Natural killer cell (primary cell): Measurements from ENCODE around the gene KSR1. TPM values are rescaled to one million over a fixed set of nuclear protein-coding genes. Genes with fewer than 3 reads are reported as not detected.

ENCODE experiments used
- ATAC-seq, 3 donors: fragments of 150-1000 bp in 2 of 3; fragments of 200-7000 bp in 1 of 3; cut with Tn5 transposase; 1 replicate in 1 of 3; 2 replicates in 2 of 3; pipeline ENCODE4 v1.10.0; 2021; ENCODE audit warnings: mild to moderate bottlenecking in 2 of 3, moderate library complexity in 2 of 3
- DNase-seq, 2 donors: peaks; one replicate each; pipeline versions ENCODE4 v3.0.0 to v3.0.0-alpha.2; 2013 to 2021; ENCODE audit warnings: mixed read lengths in 1 of 2
- H3K27ac ChIP-seq: one replicate; pipeline ENCODE4 v1.5.1; 2013; ENCODE audit warnings: mild to moderate bottlenecking, low read length
- H3K27me3 ChIP-seq: one replicate; pipeline ENCODE4 v1.6.1; 2013; ENCODE audit warnings: low read length; ENCODE audit not compliant: control insufficient read depth, insufficient read depth
- H3K36me3 ChIP-seq: one replicate; pipeline ENCODE4 v1.6.1; 2013; ENCODE audit warnings: low read length; ENCODE audit not compliant: control insufficient read depth, insufficient read depth
- H3K4me1 ChIP-seq: one replicate; pipeline ENCODE4 v1.6.1; 2013; ENCODE audit warnings: low read length; ENCODE audit not compliant: control insufficient read depth, insufficient read depth
- H3K4me3 ChIP-seq: one replicate; pipeline ENCODE4 v1.5.1; 2013; ENCODE audit warnings: low read length
- H3K9me3 ChIP-seq: one replicate; pipeline ENCODE4 v1.6.1; 2013; ENCODE audit warnings: low read length; ENCODE audit not compliant: control insufficient read depth, insufficient read depth
- H3K27ac Mint-ChIP-seq, 2 donors: one replicate each; pipeline ENCODE4 v1.8.0; 2022; ENCODE audit warnings: mild to moderate bottlenecking in 2 of 2, mixed read lengths in 2 of 2, moderate library complexity in 1 of 2
- H3K27me3 Mint-ChIP-seq, 2 donors: one replicate each; pipeline ENCODE4 v1.8.0; 2022; ENCODE audit warnings: low read depth in 2 of 2, mixed read lengths in 2 of 2
- H3K36me3 Mint-ChIP-seq: one replicate; pipeline ENCODE4 v1.8.0; 2022; ENCODE audit warnings: mixed read lengths
- H3K4me1 Mint-ChIP-seq, 2 donors: one replicate each; pipeline ENCODE4 v1.8.0; 2022; ENCODE audit warnings: mixed read lengths in 2 of 2
- H3K4me3 Mint-ChIP-seq: one replicate; pipeline ENCODE4 v1.8.0; 2022; ENCODE audit warnings: mild to moderate bottlenecking, moderate library complexity, mixed read lengths
- H3K9me3 Mint-ChIP-seq, 2 donors: one replicate each; pipeline ENCODE4 v1.8.0; 2022; ENCODE audit warnings: mixed read lengths in 2 of 2
- CTCF ChIP-seq: fragments of 200-600 bp; IDR thresholded peaks from one replicate; pipeline ENCODE4 v1.8.0; 2022; ENCODE audit warnings: antibody characterized with exemption
- WGBS: methylation state at CpG from one replicate; pipeline ENCODE4 v1.1.7; 2013; ENCODE audit warnings: missing lambda C conversion rate; ENCODE audit not compliant: insufficient coverage; 5-methylcytosine and 5-hydroxymethylcytosine counted together
- intact Hi-C: fragments of 100-400 bp; cut with micrococcal nuclease; formaldehyde crosslinking; loops from one replicate; pipeline ENCODE4 v1.14.2; 2022
- total RNA-seq, 4 donors: library from RNA; stranded (reverse); fragments of 120-200 nt in 1 of 4; gene quantifications; one replicate each; pipeline versions ENCODE4 v1.2.3 to v1.2.4, GENCODE V29; 2013 to 2022

Gene KSR1
- total RNA-seq, 3 donors from 2014 or later (not counting 1 experiment from before 2014, with no cell fraction given) = 46.4 to 63.1 (median 59.2) TPM

- H3K27me3 ChIP-seq = no peaks in the 10 kb centered on the region
- peaks cover 52 to 55% of the 10 kb centered on the region in 2 donors for H3K4me1 Mint-ChIP-seq
- H3K4me3 Mint-ChIP-seq = no peak overlapping the region
- no peak for TF ChIP-seq CTCF
- peaks cover 55% of the 10 kb centered on the region for H3K4me1 ChIP-seq
- no peak overlapping the region for H3K27ac ChIP-seq
- H3K27me3 Mint-ChIP-seq = no peaks in the 10 kb centered on the region
- DNase-seq (no peak), ATAC-seq (no peak)
- intact Hi-C loops = no loop called here
- H3K9me3 ChIP-seq = no peaks in the 10 kb centered on the region
- no peak overlapping the region for H3K4me3 ChIP-seq
- WGBS = 91% methylated on average over 6 of the region's 6 CpGs
- H3K9me3 Mint-ChIP-seq = no peaks in the 10 kb centered on the region
- peak overlapping the region in 1 of 2 donors; percentile 82 for H3K27ac Mint-ChIP-seq
- H3K36me3 ChIP-seq = no peaks in the 10 kb centered on the region
- no peaks in the 10 kb centered on the region for H3K36me3 Mint-ChIP-seq
Measured at GRCh38 chr17:27542841-27543463, 86.7 kb downstream of the KSR1 start.

- intact Hi-C loops = no loop called here
- H3K4me3 Mint-ChIP-seq = no peak overlapping the region
- WGBS = 97% methylated on average over 9 of the region's 9 CpGs
- peak overlapping the region in 1 of 2 donors; percentile 82 for H3K27ac Mint-ChIP-seq
- H3K4me3 ChIP-seq = no peak overlapping the region
- H3K36me3 Mint-ChIP-seq = no peaks in the 10 kb centered on the region
- no peak for TF ChIP-seq CTCF
- no peaks in the 10 kb centered on the region for H3K27me3 Mint-ChIP-seq
- ATAC-seq (no peak), DNase-seq (no peak)
- H3K36me3 ChIP-seq = no peaks in the 10 kb centered on the region
- H3K4me1 Mint-ChIP-seq = peaks cover 52 to 55% of the 10 kb centered on the region in 2 donors
- H3K9me3 ChIP-seq = no peaks in the 10 kb centered on the region
- H3K27me3 ChIP-seq = no peaks in the 10 kb centered on the region
- H3K9me3 Mint-ChIP-seq = no peaks in the 10 kb centered on the region
- H3K27ac ChIP-seq = no peak overlapping the region
- peaks cover 55% of the 10 kb centered on the region for H3K4me1 ChIP-seq
Measured at GRCh38 chr17:27543464-27543856, 87.2 kb downstream of the KSR1 start.

GRCh38 chr17:27543958-27544349, 87.7 kb downstream of the KSR1 start:
- no peak for DNase-seq
- peak overlapping the region; percentile 75 to 82 for H3K27ac Mint-ChIP-seq
- intact Hi-C loops = loop anchor here (1.0 to 2.0 kb wide), 3 partner anchors 25 to 71 kb away; no protein-coding TSS in a partner anchor
- H3K36me3 ChIP-seq = no peaks in the 10 kb centered on the region
- H3K4me1 Mint-ChIP-seq = peaks cover 52 to 55% of the 10 kb centered on the region in 2 donors
- no peaks in the 10 kb centered on the region for H3K36me3 Mint-ChIP-seq
- 86% methylated on average over 8 of the region's 9 CpGs for WGBS
- TF ChIP-seq CTCF = no peak
- ATAC-seq = no peak
- H3K9me3 ChIP-seq = no peaks in the 10 kb centered on the region
- H3K4me1 ChIP-seq = peaks cover 55% of the 10 kb centered on the region
- H3K4me3 Mint-ChIP-seq = peak overlapping the region; percentile 61
- no peaks in the 10 kb centered on the region for H3K27me3 Mint-ChIP-seq
- H3K4me3 ChIP-seq = no peak overlapping the region
- no peaks in the 10 kb centered on the region for H3K27me3 ChIP-seq
- peak overlapping the region; percentile 37 for H3K27ac ChIP-seq
- H3K9me3 Mint-ChIP-seq = no peaks in the 10 kb centered on the region
